ENCODE measurements around the gene HYLS1.
A peak's percentile ranks its signal among the peaks of the same experiment; 100 is the strongest.
"Not testable (repeated sequence)": the region's sequence is repeated elsewhere in the genome, so short reads cannot be mapped to it uniquely, and the experiment has no call there.

Gene HYLS1

GRCh38 chr11:125904678-125905077, 17.2 kb downstream of the HYLS1 start:
- TF ChIP-seq, protein P1, sequence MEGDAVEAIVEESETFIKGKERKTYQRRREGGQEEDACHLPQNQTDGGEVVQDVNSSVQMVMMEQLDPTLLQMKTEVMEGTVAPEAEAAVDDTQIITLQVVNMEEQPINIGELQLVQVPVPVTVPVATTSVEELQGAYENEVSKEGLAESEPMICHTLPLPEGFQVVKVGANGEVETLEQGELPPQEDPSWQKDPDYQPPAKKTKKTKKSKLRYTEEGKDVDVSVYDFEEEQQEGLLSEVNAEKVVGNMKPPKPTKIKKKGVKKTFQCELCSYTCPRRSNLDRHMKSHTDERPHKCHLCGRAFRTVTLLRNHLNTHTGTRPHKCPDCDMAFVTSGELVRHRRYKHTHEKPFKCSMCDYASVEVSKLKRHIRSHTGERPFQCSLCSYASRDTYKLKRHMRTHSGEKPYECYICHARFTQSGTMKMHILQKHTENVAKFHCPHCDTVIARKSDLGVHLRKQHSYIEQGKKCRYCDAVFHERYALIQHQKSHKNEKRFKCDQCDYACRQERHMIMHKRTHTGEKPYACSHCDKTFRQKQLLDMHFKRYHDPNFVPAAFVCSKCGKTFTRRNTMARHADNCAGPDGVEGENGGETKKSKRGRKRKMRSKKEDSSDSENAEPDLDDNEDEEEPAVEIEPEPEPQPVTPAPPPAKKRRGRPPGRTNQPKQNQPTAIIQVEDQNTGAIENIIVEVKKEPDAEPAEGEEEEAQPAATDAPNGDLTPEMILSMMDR (IDR thresholded peaks at IDR 0.05; ENCODE audit: borderline replicate concordance, insufficient read depth, low read depth, low read length) = no peak
- H3K4me3 ChIP-seq (ENCODE audit: low read depth, low read length) = no peak overlapping the region

DNA sequence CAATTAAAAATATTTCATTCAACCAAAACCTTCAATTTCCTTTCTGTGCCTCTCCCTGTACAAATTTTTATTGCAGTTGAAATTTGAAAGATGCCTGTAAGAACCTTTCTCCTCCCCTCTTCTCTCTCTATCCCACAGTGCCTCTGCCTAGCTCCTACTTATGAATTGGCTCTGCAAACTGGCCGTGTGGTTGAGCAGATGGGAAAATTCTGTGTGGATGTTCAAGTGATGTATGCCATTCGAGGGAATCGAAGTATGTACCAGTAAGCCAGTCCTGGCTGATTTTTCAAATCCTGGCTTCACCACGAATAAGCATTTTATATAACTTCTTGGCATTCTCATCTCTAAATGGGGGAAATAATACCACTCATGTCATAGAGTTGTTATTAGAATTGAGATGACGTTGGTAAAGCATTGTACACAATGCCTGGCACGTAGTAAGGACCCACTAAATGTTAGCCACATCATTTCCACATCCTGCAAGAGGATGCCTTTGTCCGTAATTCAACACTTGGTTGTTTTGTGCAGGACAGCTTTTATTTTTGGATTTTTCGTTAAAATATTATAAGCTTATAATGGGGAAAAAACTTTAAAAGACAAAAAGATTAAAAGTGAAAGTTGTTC, 22.9 kb downstream of the HYLS1 start:
- TF ChIP-seq, protein P1 (IDR thresholded peaks at IDR 0.05; ENCODE audit: borderline replicate concordance, insufficient read depth, low read depth, low read length) = no peak
- H3K4me3 ChIP-seq (ENCODE audit: low read depth, low read length) = no peak overlapping the region

- H3K4me3 ChIP-seq (ENCODE audit: low read depth, low read length) = not testable (repeated sequence)
- TF ChIP-seq, protein P1 (IDR thresholded peaks at IDR 0.05; ENCODE audit: borderline replicate concordance, insufficient read depth, low read depth, low read length) = 0 out of 2 replicates have a peak, but pooled peaks have one; percentile 8
Measured at GRCh38 chr11:125914601-125915000, 27.1 kb downstream of the HYLS1 start.

DNA sequence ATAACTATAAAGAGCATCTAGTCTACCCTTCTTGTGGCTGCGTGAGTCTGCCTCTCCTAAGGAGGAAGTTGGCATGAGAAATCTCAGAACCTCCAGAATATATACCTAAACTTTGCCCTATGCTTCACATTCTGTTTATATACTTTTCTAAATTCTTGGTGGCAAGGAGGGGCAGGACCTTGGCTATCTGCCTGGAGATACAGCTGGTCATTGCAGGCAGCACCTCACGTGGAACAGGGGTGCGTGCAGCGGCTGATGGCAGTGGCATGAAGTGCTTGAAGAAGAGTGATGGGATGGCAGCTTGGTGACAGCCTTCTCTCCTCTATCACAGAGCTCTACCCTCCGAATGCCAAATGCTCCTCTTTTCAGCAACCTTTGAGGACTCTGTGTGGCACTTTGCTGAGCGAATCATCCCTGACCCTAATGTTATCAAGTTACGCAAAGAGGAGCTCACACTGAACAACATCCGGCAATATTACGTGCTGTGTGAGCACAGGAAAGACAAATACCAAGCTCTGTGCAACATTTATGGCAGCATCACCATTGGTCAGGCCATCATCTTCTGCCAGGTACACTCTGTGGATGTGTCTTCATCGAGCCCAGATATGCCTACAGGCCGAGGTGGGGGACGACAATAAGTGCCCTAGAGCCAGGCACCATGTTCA, 29.3 kb downstream of the HYLS1 start:
- H3K4me3 ChIP-seq (ENCODE audit: low read depth, low read length) = no peak overlapping the region
- TF ChIP-seq, protein P1 (IDR thresholded peaks at IDR 0.05; ENCODE audit: borderline replicate concordance, insufficient read depth, low read depth, low read length) = no peak

DNA sequence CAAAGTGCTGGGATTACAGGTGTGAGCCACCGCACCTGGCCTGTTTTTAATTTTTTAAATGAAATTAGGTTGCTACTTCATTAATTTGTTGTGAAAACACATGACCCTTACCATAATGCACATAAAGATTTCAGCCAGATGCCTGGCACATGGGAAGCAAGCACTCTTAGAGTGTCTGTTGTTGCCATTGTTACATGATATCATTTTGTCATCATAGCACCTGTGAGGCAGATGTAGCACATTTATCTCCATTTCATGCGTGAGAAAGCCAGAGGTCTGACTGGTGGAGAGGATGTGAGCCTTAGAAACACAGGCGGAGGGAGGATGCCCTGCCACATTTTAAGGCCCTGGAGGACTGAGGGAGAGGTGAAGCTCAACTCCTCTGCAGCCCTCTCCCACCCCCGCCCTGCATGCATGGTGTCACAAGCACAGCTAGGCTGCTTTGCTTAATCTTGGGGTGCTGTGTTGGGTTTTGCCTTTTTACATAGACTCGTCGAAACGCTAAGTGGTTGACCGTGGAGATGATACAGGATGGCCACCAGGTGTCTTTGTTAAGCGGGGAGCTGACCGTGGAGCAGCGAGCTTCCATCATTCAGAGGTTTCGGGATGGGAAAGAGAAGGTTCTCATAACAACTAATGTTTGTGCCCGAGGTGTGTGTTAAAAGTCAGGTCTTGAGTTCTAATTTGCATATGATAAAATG, 30.8 kb downstream of the HYLS1 start:
- TF ChIP-seq, protein P1 (IDR thresholded peaks at IDR 0.05; ENCODE audit: borderline replicate concordance, insufficient read depth, low read depth, low read length) = no peak

GRCh38 chr11:125921042-125921441, 33.6 kb downstream of the HYLS1 start:
- H3K4me3 ChIP-seq (ENCODE audit: low read depth, low read length) = no peak overlapping the region
- TF ChIP-seq, protein P1 (IDR thresholded peaks at IDR 0.05; ENCODE audit: borderline replicate concordance, insufficient read depth, low read depth, low read length) = no peak

More for the DNA sequence above, 30.8 kb downstream of the HYLS1 start:
- no peak overlapping the region for H3K4me3 ChIP-seq (ENCODE audit: low read depth, low read length)

Data from GM12875 (cell line).